ENCODE results near the gene CXCL1.

DNA sequence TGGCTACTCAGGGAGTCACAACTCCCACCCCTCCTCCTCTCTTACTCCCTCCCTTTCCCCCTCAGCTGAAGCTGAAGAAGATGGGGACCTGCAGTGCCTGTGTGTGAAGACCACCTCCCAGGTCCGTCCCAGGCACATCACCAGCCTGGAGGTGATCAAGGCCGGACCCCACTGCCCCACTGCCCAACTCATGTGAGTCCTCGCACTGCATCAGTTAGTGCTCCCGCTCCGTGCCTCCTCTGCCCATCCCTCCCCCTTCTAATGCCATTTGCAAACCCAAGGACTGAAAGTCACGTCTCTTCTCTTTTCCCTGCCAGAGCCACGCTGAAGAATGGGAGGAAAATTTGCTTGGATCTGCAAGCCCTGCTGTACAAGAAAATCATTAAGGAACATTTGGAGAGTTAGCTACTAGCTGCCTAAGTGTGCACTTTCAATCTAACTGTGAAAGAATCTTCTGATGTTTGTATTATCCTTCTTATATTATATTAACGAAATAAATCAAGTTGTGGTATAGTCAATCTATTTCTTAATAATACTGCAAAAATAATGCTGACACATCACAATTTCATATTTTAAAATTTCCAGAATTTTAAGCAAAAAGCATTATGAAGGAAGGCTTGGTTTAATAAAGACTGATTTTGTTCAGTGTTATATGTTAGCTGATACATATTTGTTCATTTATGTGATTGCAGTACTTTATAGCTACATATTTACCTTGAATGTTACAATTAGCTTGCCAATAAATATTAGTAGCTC is 15.3 kb upstream of the CXCL1 start:
- TF ChIP-seq CTCF (IDR thresholded peaks at IDR 0.05) (no peak), EP300 (IDR thresholded peaks at IDR 0.05) (no peak), POLR2A (IDR thresholded peaks at IDR 0.05) (no peak), POLR2AphosphoS5 (IDR thresholded peaks at IDR 0.05) (no peak)

All from sigmoid colon (tissue), 4 donors.